Progenitor cell of endocrine pancreas (in vitro differentiated cells): ENCODE results near the gene ETFDH. TPM values are rescaled to one million over a fixed set of nuclear protein-coding genes. Genes with fewer than 3 reads are reported as not detected.

Experiments used
- DNase-seq: peaks from one replicate; pipeline ENCODE4 v3.0.0; 2021; ENCODE audit warnings: low spot score; ENCODE audit not compliant: unreplicated experiment
- H3K27ac Mint-ChIP-seq: 2 replicates; pipeline ENCODE4 v1.8.0; 2021; ENCODE audit warnings: mild to moderate bottlenecking, moderate library complexity, mixed read lengths
- H3K27me3 Mint-ChIP-seq: 2 replicates; pipeline ENCODE4 v1.8.0; 2021; ENCODE audit warnings: mixed read lengths
- H3K36me3 Mint-ChIP-seq: 2 replicates; pipeline ENCODE4 v1.8.0; 2022; ENCODE audit warnings: mixed read lengths; ENCODE audit not compliant: insufficient read depth
- H3K4me1 Mint-ChIP-seq: 2 replicates; pipeline ENCODE4 v1.8.0; 2021; ENCODE audit warnings: low read depth, mixed read lengths
- H3K4me3 Mint-ChIP-seq: 2 replicates; pipeline ENCODE4 v1.8.0; 2021; ENCODE audit warnings: low read depth, mild to moderate bottlenecking, moderate library complexity, mixed read lengths
- H3K9me3 Mint-ChIP-seq: 2 replicates; pipeline ENCODE4 v1.8.0; 2021; ENCODE audit warnings: low read depth, mixed read lengths
- CTCF ChIP-seq: fragments of 200-600 bp; sonication (generic); IDR thresholded peaks from one replicate; pipeline ENCODE4 v1.5.0; 2021; ENCODE audit warnings: antibody characterized with exemption, mild to moderate bottlenecking; ENCODE audit not compliant: unreplicated experiment
- total RNA-seq: library from RNA; stranded (reverse); gene quantifications from 2 replicates; pipeline ENCODE4 v1.2.1, GENCODE V29; 2021

The ETFDH gene
- total RNA-seq, 1 donor from 2014 or later = 22.5 TPM

GRCh38 chr4:158722917-158723793 lies 51.1 kb downstream of the ETFDH start, which contains the start of gene PPID:
Gene PPID (minus strand): TSS chr4:158723396. CDS start chr4:158723288, 108 bp downstream.
- Mint-ChIP-seq H3K36me3 (peaks cover 17% of the 10 kb centered on the region), H3K4me1 (peaks cover 8% of the 10 kb centered on the region), H3K4me3 (peak within 1 kb of the TSS; percentile 96), H3K27ac (peak within 1 kb of the TSS; percentile 98), H3K9me3 (no peaks in the 10 kb centered on the region), H3K27me3 (peaks cover 7% of the 10 kb centered on the region)
- peak; percentile 69 for DNase-seq
- TF ChIP-seq CTCF = no peak

DNA sequence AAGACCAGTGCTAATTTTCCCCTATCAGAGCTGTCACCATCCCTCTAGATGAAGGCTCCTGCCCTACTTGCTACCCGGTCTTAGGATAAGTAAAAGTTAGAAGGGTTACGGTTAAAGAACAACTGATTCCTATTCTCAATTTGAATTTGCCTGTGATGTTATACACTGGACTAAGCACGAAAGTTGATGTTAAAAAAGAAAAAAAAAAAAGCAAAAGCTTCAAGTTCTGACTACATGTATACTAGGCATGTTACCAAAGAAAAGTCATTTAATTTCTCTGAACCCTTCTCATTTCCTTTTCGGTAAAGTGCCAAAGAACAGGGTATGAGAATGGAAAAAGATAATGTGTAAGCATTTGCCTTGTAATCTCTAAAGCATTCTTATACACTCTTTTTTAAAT lies 52.5 kb downstream of the ETFDH start:
- Mint-ChIP-seq H3K4me1 (peaks cover 8% of the 10 kb centered on the region), H3K4me3 (peak overlapping the region; percentile 96), H3K36me3 (peaks cover 9% of the 10 kb centered on the region), H3K27ac (no peak overlapping the region), H3K9me3 (no peaks in the 10 kb centered on the region), H3K27me3 (peaks cover 19% of the 10 kb centered on the region)
- TF ChIP-seq CTCF = no peak
- no peak for DNase-seq

DNA sequence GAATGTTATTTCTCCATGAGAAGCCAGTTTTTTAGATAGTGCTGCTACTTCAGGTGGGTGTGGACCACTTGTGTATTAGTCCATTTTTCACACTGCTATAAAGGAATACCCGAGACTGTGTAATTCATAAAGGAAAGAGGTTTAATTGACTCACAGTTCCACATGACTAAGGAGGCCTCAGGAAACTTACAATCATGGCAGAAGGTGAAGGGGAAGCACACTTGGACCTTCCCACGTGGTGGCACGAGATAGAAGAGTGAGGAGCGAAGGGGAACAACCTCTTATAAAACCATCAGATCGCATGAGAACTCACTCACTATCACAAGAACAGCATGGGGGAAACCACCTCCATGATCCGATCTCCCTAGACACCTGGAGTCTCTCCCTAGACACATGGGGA lies 54.5 kb downstream of the ETFDH start:
- peaks cover under 1% of the 10 kb centered on the region for H3K36me3 Mint-ChIP-seq
- TF ChIP-seq CTCF = no peak
- H3K27ac Mint-ChIP-seq = no peak overlapping the region
- no peak overlapping the region for H3K4me3 Mint-ChIP-seq
- H3K27me3 Mint-ChIP-seq = peaks cover 19% of the 10 kb centered on the region
- peaks cover 4% of the 10 kb centered on the region for H3K4me1 Mint-ChIP-seq
- DNase-seq = no peak
- H3K9me3 Mint-ChIP-seq = no peaks in the 10 kb centered on the region

GRCh38 chr4:158728236-158728635 lies 56.1 kb downstream of the ETFDH start:
- peaks cover 19% of the 10 kb centered on the region for H3K27me3 Mint-ChIP-seq
- H3K4me3 Mint-ChIP-seq = no peak overlapping the region
- no peaks in the 10 kb centered on the region for H3K9me3 Mint-ChIP-seq
- peaks cover 2% of the 10 kb centered on the region for H3K4me1 Mint-ChIP-seq
- DNase-seq = no peak
- H3K27ac Mint-ChIP-seq = no peak overlapping the region
- no peaks in the 10 kb centered on the region for H3K36me3 Mint-ChIP-seq
- no peak for TF ChIP-seq CTCF

DNA sequence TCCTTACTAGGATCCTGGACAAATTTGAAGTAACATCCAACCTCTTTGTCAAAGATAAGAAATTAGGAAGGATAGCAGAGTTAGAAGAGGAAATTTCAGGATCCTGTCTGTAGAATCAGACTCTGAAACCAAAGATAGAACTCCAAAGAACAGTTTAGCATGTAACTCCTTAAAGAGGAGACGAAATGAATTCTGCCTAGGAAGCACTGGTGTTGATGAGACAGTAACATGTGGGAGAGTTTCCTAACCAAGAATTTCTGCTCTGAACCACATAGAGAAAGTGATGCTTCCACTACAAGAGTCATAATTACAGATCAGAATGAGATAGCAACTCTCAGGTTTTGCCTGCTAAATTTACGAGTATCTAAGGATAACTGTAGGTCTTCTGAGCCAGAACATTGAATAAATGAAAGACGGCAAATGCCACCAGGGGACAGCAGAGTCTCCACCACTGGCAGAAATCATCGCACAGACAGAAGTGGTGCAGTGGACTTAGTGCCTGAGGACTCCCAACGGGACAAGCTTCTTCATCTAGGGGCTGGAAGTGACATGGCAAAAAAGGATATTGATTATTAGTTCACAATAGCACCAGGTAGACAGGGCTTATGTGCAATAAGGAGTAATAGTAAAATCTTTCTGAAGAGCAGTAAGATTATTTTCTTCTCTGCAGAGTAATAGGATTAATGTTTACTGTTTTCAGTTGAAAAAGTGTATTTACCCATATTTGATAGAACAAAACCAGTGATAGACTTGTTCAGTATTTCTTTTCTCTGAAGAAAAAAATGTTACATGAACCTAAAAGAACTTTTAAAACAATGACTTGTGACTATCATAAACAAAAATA lies 57.8 kb downstream of the ETFDH start:
- Mint-ChIP-seq H3K4me3 (no peak overlapping the region), H3K36me3 (no peaks in the 10 kb centered on the region), H3K4me1 (peaks cover 2% of the 10 kb centered on the region), H3K27me3 (peaks cover 19% of the 10 kb centered on the region), H3K27ac (no peak overlapping the region), H3K9me3 (no peaks in the 10 kb centered on the region)
- peak; percentile 25 for DNase-seq
- TF ChIP-seq CTCF = peak; percentile 81
